Germinal center (tissue), 1 donor: ENCODE data around the gene PACRG.

Experiments
- DNase-seq: peaks from one replicate; pipeline ENCODE4 v3.0.0; 2012; ENCODE audit warnings: mixed read lengths, low spot score

PACRG gene

GRCh38 chr6:162778603-162779002, 50.8 kb downstream of the PACRG start:
- no peak for DNase-seq

- DNase-seq = no peak
Observed at GRCh38 chr6:162785632-162786242, 58.0 kb downstream of the PACRG start.

- DNase-seq = no peak
Observed at GRCh38 chr6:162798546-162799266, 70.9 kb downstream of the PACRG start.

- no peak for DNase-seq
Observed at GRCh38 chr6:162814426-162814973, 86.7 kb downstream of the PACRG start.

- DNase-seq = no peak
Observed at GRCh38 chr6:162817196-162817595, 89.4 kb downstream of the PACRG start.

GRCh38 chr6:162819284-162819683, 91.5 kb downstream of the PACRG start:
- DNase-seq = no peak

- no peak for DNase-seq
Observed at GRCh38 chr6:162821102-162821501, 93.3 kb downstream of the PACRG start.

GRCh38 chr6:162825597-162825996, 97.8 kb downstream of the PACRG start:
- no peak for DNase-seq

- no peak for DNase-seq
Observed at GRCh38 chr6:162829013-162829742, 101.4 kb downstream of the PACRG start.

- no peak for DNase-seq
Observed at GRCh38 chr6:162833776-162834175, 106.0 kb downstream of the PACRG start.

GRCh38 chr6:162845972-162846371, 118.2 kb downstream of the PACRG start:
- no peak for DNase-seq

GRCh38 chr6:162846723-162847122, 118.9 kb downstream of the PACRG start:
- DNase-seq = no peak

- no peak for DNase-seq
Observed at GRCh38 chr6:162849269-162849668, 121.5 kb downstream of the PACRG start.

- DNase-seq = no peak
Observed at GRCh38 chr6:162852192-162852591, 124.4 kb downstream of the PACRG start.

GRCh38 chr6:162852840-162853577, 125.2 kb downstream of the PACRG start:
- no peak for DNase-seq

- DNase-seq = no peak
Observed at GRCh38 chr6:162854228-162854627, 126.5 kb downstream of the PACRG start.

GRCh38 chr6:162854734-162855191, 127.0 kb downstream of the PACRG start:
- no peak for DNase-seq

GRCh38 chr6:162856885-162857284, 129.1 kb downstream of the PACRG start:
- DNase-seq = no peak

GRCh38 chr6:162857326-162857725, 129.6 kb downstream of the PACRG start:
- no peak for DNase-seq

- DNase-seq = no peak
Observed at GRCh38 chr6:162862462-162862861, 134.7 kb downstream of the PACRG start.

- no peak for DNase-seq
Observed at GRCh38 chr6:162862941-162863340, 135.2 kb downstream of the PACRG start.

- DNase-seq = no peak
Observed at GRCh38 chr6:162863821-162864220, 136.0 kb downstream of the PACRG start.
